ENCODE results near the gene MICAL1. TPM values are rescaled to one million over a fixed set of nuclear protein-coding genes. Genes with fewer than 3 reads are reported as not detected.

MICAL1 gene
- total RNA-seq, 1 experiment from 2014 or later = 11.7 TPM

- ChIA-PET CTCF (interaction anchor here (1.0 kb wide), 1 partner anchor 61 kb away, joined by 3 read pairs; no protein-coding TSS in a partner anchor), POLR2A (no interaction called here)
- Mint-ChIP-seq H3K4me1 (ENCODE audit: low read depth, unreplicated experiment) (no peaks in the 10 kb centered on the region), H3K4me3 (ENCODE audit: unreplicated experiment) (no peak overlapping the region), H3K36me3 (ENCODE audit: insufficient read depth, unreplicated experiment) (peaks cover 15% of the 10 kb centered on the region), H3K27me3 (ENCODE audit: insufficient read depth, unreplicated experiment) (no peaks in the 10 kb centered on the region), H3K9me3 (ENCODE audit: unreplicated experiment) (no peaks in the 10 kb centered on the region), H3K27ac (ENCODE audit: unreplicated experiment) (no peak overlapping the region)
- Histone ChIP-seq H3K4me1 (peaks cover 7% of the 10 kb centered on the region), H3K36me3 (ENCODE audit: control insufficient read depth, insufficient read depth, low read length) (no peaks in the 10 kb centered on the region), H3K27me3 (replicated peaks; ENCODE audit: control insufficient read depth, insufficient read depth, low read length) (no peaks in the 10 kb centered on the region), H3K4me3 (ENCODE audit: low read depth, low read length) (no peak overlapping the region), H3K9me3 (no peaks in the 10 kb centered on the region)
- DNase-seq = no peak
- intact Hi-C loops (cut with micrococcal nuclease; ENCODE audit: unreplicated experiment) = loop anchor here (5.0 to 10.0 kb wide), 2 partner anchors 37 to 261 kb away; partner anchors contain the start of gene ZBTB24
- BruUV-seq (replicated peaks) = no TSS peak
- TF ChIP-seq CTCF (IDR thresholded peaks at IDR 0.05; ENCODE audit: insufficient read depth in 1 of 2, low read depth in 1 of 2, low read length in 1 of 2, severe bottlenecking in 1 of 2, unreplicated experiment in 1 of 2) = no peak
Observed at GRCh38 chr6:109445382-109445781, 10.2 kb downstream of the MICAL1 start.

- H3K27me3 ChIP-seq (replicated peaks; ENCODE audit: control insufficient read depth, insufficient read depth, low read length) = no peaks in the 10 kb centered on the region
- no peaks in the 10 kb centered on the region for H3K9me3 Mint-ChIP-seq (ENCODE audit: unreplicated experiment)
- H3K4me1 ChIP-seq = peaks cover 7% of the 10 kb centered on the region
- no peak for TF ChIP-seq CTCF (IDR thresholded peaks at IDR 0.05; ENCODE audit: insufficient read depth in 1 of 2, low read depth in 1 of 2, low read length in 1 of 2, severe bottlenecking in 1 of 2, unreplicated experiment in 1 of 2)
- BruUV-seq (replicated peaks) = no TSS peak
- H3K4me3 Mint-ChIP-seq (ENCODE audit: unreplicated experiment) = no peak overlapping the region
- no peaks in the 10 kb centered on the region for H3K4me1 Mint-ChIP-seq (ENCODE audit: low read depth, unreplicated experiment)
- no peaks in the 10 kb centered on the region for H3K9me3 ChIP-seq
- ChIA-PET POLR2A (no interaction called here), CTCF (interaction anchor here (0.6 kb wide), 1 partner anchor 1880 kb away, joined by 3 read pairs; no protein-coding TSS in a partner anchor)
- H3K27ac Mint-ChIP-seq (ENCODE audit: unreplicated experiment) = no peak overlapping the region
- peaks cover 8% of the 10 kb centered on the region for H3K36me3 Mint-ChIP-seq (ENCODE audit: insufficient read depth, unreplicated experiment)
- no peak for DNase-seq
- intact Hi-C loops (cut with micrococcal nuclease; ENCODE audit: unreplicated experiment) = loop anchor here (10.0 kb wide), 1 partner anchor 259 kb away; no protein-coding TSS in a partner anchor
- H3K36me3 ChIP-seq (ENCODE audit: control insufficient read depth, insufficient read depth, low read length) = no peaks in the 10 kb centered on the region
- H3K27me3 Mint-ChIP-seq (ENCODE audit: insufficient read depth, unreplicated experiment) = no peaks in the 10 kb centered on the region
- no peak overlapping the region for H3K4me3 ChIP-seq (ENCODE audit: low read depth, low read length)
Observed at GRCh38 chr6:109443425-109443950, 12.1 kb downstream of the MICAL1 start.

- no peaks in the 10 kb centered on the region for H3K27me3 Mint-ChIP-seq (ENCODE audit: insufficient read depth, unreplicated experiment)
Observed at GRCh38 chr6:109442393-109442924, 13.1 kb downstream of the MICAL1 start.

More at GRCh38 chr6:109442393-109442924, 13.1 kb downstream of the MICAL1 start:
- H3K36me3 ChIP-seq (ENCODE audit: control insufficient read depth, insufficient read depth, low read length) = no peaks in the 10 kb centered on the region
- Mint-ChIP-seq H3K4me1 (ENCODE audit: low read depth, unreplicated experiment) (no peaks in the 10 kb centered on the region), H3K36me3 (ENCODE audit: insufficient read depth, unreplicated experiment) (peaks cover under 1% of the 10 kb centered on the region), H3K4me3 (ENCODE audit: unreplicated experiment) (peak overlapping the region; percentile 96), H3K27ac (ENCODE audit: unreplicated experiment) (no peak overlapping the region), H3K9me3 (ENCODE audit: unreplicated experiment) (no peaks in the 10 kb centered on the region)
- TSS peak; percentile 27 for BruUV-seq (replicated peaks)
- H3K27me3 ChIP-seq (replicated peaks; ENCODE audit: control insufficient read depth, insufficient read depth, low read length) = no peaks in the 10 kb centered on the region
- intact Hi-C loops (cut with micrococcal nuclease; ENCODE audit: unreplicated experiment) = loop anchor here (10.0 kb wide), 1 partner anchor 258 kb away; no protein-coding TSS in a partner anchor
- H3K9me3 ChIP-seq = no peaks in the 10 kb centered on the region
- ChIA-PET POLR2A (no interaction called here), CTCF (interaction anchor here (0.8 kb wide), 1 partner anchor 13 kb away, joined by 3 read pairs; the partner anchor contains the start of gene MICAL1)
- DNase-seq = no peak
- peaks cover 7% of the 10 kb centered on the region for H3K4me1 ChIP-seq
- no peak overlapping the region for H3K4me3 ChIP-seq (ENCODE audit: low read depth, low read length)
- TF ChIP-seq CTCF (IDR thresholded peaks at IDR 0.05; ENCODE audit: insufficient read depth in 1 of 2, low read depth in 1 of 2, low read length in 1 of 2, severe bottlenecking in 1 of 2, unreplicated experiment in 1 of 2) = no peak
